HL-60 (cell line): ENCODE measurements around the gene CPSF2.
"Not testable (repeated sequence)": the region's sequence is repeated elsewhere in the genome, so short reads cannot be mapped to it uniquely, and the experiment has no call there.

ENCODE experiments used
- GABPA ChIP-seq: IDR thresholded peaks from 2 replicates; pipeline ENCODE4 v1.6.1; 2012; ENCODE audit warnings: low read depth
- POLR2AphosphoS5 ChIP-seq: IDR thresholded peaks from 2 replicates; pipeline ENCODE4 v1.6.1; 2012; ENCODE audit warnings: low read depth
- SPI1 ChIP-seq: IDR thresholded peaks from 2 replicates; pipeline ENCODE4 v1.6.1; 2012; ENCODE audit warnings: low read depth, mild to moderate bottlenecking, borderline replicate concordance
- TF ChIP-seq, protein P1 (sequence below): IDR thresholded peaks from one replicate; pipeline ENCODE4 v1.5.1; 2011; ENCODE audit warnings: low read length, control low read depth, inconsistent platforms; ENCODE audit not compliant: insufficient read depth
- TF ChIP-seq, protein P2 (sequence below): IDR thresholded peaks from 2 replicates; pipeline ENCODE4 v1.6.1; 2012; ENCODE audit warnings: low read depth; ENCODE audit not compliant: insufficient replicate concordance

DNA sequence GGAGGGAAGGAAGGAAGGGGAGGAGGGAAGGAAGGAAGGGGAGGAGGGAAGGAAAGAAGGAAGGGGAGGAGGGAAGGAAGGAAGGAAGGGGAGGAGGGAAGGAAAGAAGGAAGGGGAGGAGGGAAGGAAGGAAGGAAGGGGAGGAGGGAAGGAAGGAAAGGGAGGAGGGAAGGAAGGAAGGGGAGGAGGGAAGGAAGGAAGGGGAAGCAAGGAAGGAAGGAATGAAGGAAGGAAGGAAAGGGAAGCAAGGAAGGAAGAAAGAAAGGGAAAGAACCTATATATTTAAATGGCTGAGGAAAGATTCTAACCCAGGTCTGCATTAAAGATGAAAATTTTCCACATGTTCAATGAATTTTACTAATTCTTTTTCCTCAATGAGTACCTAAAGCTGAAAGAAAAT lies 57.4 kb downstream of the CPSF2 start:
- TF ChIP-seq, protein P1, sequence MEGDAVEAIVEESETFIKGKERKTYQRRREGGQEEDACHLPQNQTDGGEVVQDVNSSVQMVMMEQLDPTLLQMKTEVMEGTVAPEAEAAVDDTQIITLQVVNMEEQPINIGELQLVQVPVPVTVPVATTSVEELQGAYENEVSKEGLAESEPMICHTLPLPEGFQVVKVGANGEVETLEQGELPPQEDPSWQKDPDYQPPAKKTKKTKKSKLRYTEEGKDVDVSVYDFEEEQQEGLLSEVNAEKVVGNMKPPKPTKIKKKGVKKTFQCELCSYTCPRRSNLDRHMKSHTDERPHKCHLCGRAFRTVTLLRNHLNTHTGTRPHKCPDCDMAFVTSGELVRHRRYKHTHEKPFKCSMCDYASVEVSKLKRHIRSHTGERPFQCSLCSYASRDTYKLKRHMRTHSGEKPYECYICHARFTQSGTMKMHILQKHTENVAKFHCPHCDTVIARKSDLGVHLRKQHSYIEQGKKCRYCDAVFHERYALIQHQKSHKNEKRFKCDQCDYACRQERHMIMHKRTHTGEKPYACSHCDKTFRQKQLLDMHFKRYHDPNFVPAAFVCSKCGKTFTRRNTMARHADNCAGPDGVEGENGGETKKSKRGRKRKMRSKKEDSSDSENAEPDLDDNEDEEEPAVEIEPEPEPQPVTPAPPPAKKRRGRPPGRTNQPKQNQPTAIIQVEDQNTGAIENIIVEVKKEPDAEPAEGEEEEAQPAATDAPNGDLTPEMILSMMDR, result not testable (repeated sequence)
- TF ChIP-seq, protein P2, sequence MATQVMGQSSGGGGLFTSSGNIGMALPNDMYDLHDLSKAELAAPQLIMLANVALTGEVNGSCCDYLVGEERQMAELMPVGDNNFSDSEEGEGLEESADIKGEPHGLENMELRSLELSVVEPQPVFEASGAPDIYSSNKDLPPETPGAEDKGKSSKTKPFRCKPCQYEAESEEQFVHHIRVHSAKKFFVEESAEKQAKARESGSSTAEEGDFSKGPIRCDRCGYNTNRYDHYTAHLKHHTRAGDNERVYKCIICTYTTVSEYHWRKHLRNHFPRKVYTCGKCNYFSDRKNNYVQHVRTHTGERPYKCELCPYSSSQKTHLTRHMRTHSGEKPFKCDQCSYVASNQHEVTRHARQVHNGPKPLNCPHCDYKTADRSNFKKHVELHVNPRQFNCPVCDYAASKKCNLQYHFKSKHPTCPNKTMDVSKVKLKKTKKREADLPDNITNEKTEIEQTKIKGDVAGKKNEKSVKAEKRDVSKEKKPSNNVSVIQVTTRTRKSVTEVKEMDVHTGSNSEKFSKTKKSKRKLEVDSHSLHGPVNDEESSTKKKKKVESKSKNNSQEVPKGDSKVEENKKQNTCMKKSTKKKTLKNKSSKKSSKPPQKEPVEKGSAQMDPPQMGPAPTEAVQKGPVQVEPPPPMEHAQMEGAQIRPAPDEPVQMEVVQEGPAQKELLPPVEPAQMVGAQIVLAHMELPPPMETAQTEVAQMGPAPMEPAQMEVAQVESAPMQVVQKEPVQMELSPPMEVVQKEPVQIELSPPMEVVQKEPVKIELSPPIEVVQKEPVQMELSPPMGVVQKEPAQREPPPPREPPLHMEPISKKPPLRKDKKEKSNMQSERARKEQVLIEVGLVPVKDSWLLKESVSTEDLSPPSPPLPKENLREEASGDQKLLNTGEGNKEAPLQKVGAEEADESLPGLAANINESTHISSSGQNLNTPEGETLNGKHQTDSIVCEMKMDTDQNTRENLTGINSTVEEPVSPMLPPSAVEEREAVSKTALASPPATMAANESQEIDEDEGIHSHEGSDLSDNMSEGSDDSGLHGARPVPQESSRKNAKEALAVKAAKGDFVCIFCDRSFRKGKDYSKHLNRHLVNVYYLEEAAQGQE, result not testable (repeated sequence)
- not testable (repeated sequence) for TF ChIP-seq GABPA, POLR2AphosphoS5, SPI1
